ENCODE measurements around the gene SEC63. TPM values are rescaled to one million over a fixed set of nuclear protein-coding genes. Genes with fewer than 3 reads are reported as not detected.
"Not testable (repeated sequence)": the region's sequence is repeated elsewhere in the genome, so short reads cannot be mapped to it uniquely, and the experiment has no call there.

SEC63 gene
- total and polyA plus RNA-seq, 8 donors = 10.3 to 162 (median 29.7) TPM

DNA sequence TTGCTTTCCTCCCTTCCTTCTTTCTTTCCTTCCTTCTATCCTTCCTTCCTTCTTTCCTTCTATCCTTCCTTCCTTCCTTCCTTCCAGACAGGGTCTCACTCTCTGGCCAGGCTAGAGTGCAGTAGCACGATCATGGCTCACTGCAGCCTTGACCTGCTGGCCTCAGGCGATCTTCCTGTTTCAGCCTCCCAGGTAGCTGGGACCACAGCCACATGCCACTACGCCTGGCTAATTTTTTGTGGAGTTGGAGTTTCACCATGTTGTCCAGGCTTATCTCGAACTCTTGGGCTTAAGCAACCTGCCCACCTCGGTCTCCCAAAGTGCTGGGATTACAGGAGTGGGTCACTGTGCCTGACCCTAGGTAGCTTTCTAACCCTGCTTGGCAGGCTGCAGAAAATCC, 12.2 kb upstream of the SEC63 start:
- no peaks in the 10 kb centered on the region for H3K27me3 ChIP-seq
- H3K9me3 ChIP-seq = no peaks in the 10 kb centered on the region
- DNase-seq = no peak
- no peaks in the 10 kb centered on the region for H3K36me3 ChIP-seq
- H3K4me1 ChIP-seq = peaks cover 0 to 6% (median under 1%) of the 10 kb centered on the region in 4 donors
- intact Hi-C loops (cut with DNase I; ENCODE audit: low total_unique reads) = no loop called here
- WGBS, 5 donors = 85 to 94% (median 89%) methylated on average over 5 of the region's 5 CpGs
- H3K27ac ChIP-seq = no peak overlapping the region
- TF ChIP-seq POLR2A (IDR thresholded peaks at IDR 0.05) (no peak), EP300 (IDR thresholded peaks at IDR 0.05) (no peak), POLR2AphosphoS5 (IDR thresholded peaks at IDR 0.05) (no peak)
- TF ChIP-seq, protein P1, sequence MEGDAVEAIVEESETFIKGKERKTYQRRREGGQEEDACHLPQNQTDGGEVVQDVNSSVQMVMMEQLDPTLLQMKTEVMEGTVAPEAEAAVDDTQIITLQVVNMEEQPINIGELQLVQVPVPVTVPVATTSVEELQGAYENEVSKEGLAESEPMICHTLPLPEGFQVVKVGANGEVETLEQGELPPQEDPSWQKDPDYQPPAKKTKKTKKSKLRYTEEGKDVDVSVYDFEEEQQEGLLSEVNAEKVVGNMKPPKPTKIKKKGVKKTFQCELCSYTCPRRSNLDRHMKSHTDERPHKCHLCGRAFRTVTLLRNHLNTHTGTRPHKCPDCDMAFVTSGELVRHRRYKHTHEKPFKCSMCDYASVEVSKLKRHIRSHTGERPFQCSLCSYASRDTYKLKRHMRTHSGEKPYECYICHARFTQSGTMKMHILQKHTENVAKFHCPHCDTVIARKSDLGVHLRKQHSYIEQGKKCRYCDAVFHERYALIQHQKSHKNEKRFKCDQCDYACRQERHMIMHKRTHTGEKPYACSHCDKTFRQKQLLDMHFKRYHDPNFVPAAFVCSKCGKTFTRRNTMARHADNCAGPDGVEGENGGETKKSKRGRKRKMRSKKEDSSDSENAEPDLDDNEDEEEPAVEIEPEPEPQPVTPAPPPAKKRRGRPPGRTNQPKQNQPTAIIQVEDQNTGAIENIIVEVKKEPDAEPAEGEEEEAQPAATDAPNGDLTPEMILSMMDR (IDR thresholded peaks at IDR 0.05) = no peak
- no peak overlapping the region for H3K4me3 ChIP-seq

DNA sequence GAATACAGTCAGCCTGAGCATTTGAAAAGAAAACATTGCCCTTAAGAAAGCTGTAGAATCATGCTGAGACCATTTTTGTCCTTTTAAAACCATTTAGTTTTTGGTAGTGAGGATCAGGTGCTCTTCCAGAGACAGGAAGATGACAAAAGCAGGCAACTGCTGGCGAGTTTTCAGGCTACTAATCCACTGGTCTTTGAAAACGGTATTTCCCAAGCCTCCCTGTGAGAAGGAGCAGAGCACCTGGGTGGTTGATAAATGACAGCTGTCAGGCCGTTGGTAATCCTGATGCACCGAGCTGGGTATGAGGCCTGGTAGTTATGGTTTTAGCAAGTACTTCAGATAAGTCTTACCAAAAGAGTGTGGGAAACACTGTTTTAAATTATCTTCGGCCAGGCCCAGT, 10.1 kb upstream of the SEC63 start:
- intact Hi-C loops (cut with DNase I; ENCODE audit: low total_unique reads) = no loop called here
- TF ChIP-seq EP300 (IDR thresholded peaks at IDR 0.05) = no peak
- TF ChIP-seq POLR2A (IDR thresholded peaks at IDR 0.05) = no peak
- no peak for TF ChIP-seq POLR2AphosphoS5 (IDR thresholded peaks at IDR 0.05)
- TF ChIP-seq, protein P1 (IDR thresholded peaks at IDR 0.05) = no peak
- H3K4me3 ChIP-seq = no peak overlapping the region
- H3K36me3 ChIP-seq = no peaks in the 10 kb centered on the region
- H3K27ac ChIP-seq = no peak overlapping the region
- no peaks in the 10 kb centered on the region for H3K9me3 ChIP-seq
- peaks cover 0 to 13% (median 5%) of the 10 kb centered on the region in 4 donors for H3K4me1 ChIP-seq
- WGBS, 5 donors = 75 to 82% (median 80%) methylated on average over 5 of the region's 5 CpGs
- no peak for DNase-seq
- H3K27me3 ChIP-seq = no peaks in the 10 kb centered on the region

DNA sequence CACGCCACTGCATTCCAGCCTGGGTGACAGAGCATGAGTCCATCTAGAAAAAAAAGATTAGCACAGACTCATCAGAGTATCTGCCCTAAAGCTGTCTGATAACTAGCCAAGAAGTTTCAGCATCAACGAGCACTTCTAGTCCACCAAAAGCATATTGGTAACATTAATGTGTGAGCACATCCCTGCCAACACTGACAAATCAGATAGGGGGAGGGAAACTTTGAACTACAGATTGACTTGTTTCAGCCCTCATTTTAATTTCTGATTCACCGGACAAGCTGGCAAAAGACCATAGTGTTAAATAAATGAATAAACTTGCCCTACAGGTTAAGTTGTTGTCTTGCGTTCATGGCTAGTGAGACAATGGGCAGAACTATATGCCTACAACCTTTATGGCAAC, 7.7 kb upstream of the SEC63 start:
- Histone ChIP-seq H3K4me1 (peaks cover 0 to 9% (median 5%) of the 10 kb centered on the region in 4 donors), H3K27ac (no peak overlapping the region), H3K27me3 (no peaks in the 10 kb centered on the region), H3K4me3 (no peak overlapping the region), H3K36me3 (no peaks in the 10 kb centered on the region), H3K9me3 (no peaks in the 10 kb centered on the region)
- 70 to 85% (median 83%) methylated on average over 4 of the region's 4 CpGs for WGBS, 5 donors
- TF ChIP-seq POLR2AphosphoS5 (IDR thresholded peaks at IDR 0.05) (no peak), EP300 (IDR thresholded peaks at IDR 0.05) (no peak), POLR2A (IDR thresholded peaks at IDR 0.05) (no peak)
- TF ChIP-seq, protein P1 (IDR thresholded peaks at IDR 0.05) = no peak
- no peak for DNase-seq
- intact Hi-C loops (cut with DNase I; ENCODE audit: low total_unique reads) = no loop called here

DNA sequence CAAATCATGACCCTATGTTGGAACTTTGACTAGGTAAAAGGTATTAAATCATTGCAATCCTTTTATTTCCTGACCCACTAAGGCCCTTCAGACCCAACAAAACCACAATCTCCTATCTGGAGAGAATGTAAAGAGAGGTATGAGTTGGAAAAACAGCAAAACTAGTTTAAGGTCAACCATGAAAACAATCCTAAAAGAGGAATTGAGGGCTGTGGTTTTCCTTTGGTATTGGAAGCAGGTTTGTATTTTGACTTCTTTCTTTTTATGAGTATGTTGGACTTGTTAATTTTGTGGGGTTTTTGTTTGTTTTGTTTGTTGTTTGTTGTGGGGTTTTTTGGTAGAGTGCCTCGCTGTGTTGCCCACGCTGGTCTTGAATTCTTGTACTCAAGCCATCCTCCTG, 4.7 kb upstream of the SEC63 start:
- Histone ChIP-seq H3K36me3 (no peaks in the 10 kb centered on the region), H3K4me3 (no peak overlapping the region), H3K9me3 (no peaks in the 10 kb centered on the region), H3K4me1 (peaks cover 0 to 15% (median 9%) of the 10 kb centered on the region in 4 donors), H3K27me3 (no peaks in the 10 kb centered on the region), H3K27ac (no peak overlapping the region)
- WGBS, 5 donors = 71 to 86% (median 78%) methylated on average over 2 of the region's 2 CpGs
- no peak for DNase-seq
- intact Hi-C loops (cut with DNase I; ENCODE audit: low total_unique reads) = no loop called here
- TF ChIP-seq POLR2A (IDR thresholded peaks at IDR 0.05) = no peak

DNA sequence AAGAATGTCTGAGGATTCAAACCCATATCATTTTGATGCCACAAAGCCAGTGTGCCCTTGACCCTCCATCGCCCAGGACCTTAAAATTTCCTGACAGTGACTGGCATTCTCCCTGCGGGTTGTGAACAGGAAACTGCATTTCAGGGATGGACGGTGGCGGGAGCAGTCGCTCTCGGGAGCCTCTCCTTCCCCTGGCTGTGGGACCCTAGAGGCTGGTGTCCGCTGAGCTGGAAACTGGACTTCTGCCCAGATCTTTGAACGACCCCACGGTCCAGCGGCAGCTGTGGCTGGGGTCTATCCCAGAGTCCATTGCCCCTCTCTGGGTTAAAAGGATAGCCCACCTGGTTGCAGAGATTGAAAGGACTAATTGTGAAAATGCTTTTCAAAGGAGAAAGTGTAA, 1.4 kb upstream of the SEC63 start:
- TF ChIP-seq POLR2A (IDR thresholded peaks at IDR 0.05) (no peak), POLR2AphosphoS5 (IDR thresholded peaks at IDR 0.05) (no peak), EP300 (IDR thresholded peaks at IDR 0.05) (no peak)
- TF ChIP-seq, protein P1 (IDR thresholded peaks at IDR 0.05) = no peak
- Histone ChIP-seq H3K9me3 (no peaks in the 10 kb centered on the region), H3K27ac (no peak overlapping the region), H3K36me3 (no peaks in the 10 kb centered on the region), H3K4me3 (no peak overlapping the region), H3K27me3 (no peaks in the 10 kb centered on the region), H3K4me1 (peaks cover 18 to 33% (median 27%) of the 10 kb centered on the region in 4 donors)
- WGBS, 5 donors = 54 to 73% (median 64%) methylated on average over 10 of the region's 10 CpGs
- intact Hi-C loops (cut with DNase I; ENCODE audit: low total_unique reads) = no loop called here
- DNase-seq = peak in 1 of 2 donors; percentile 16

DNA sequence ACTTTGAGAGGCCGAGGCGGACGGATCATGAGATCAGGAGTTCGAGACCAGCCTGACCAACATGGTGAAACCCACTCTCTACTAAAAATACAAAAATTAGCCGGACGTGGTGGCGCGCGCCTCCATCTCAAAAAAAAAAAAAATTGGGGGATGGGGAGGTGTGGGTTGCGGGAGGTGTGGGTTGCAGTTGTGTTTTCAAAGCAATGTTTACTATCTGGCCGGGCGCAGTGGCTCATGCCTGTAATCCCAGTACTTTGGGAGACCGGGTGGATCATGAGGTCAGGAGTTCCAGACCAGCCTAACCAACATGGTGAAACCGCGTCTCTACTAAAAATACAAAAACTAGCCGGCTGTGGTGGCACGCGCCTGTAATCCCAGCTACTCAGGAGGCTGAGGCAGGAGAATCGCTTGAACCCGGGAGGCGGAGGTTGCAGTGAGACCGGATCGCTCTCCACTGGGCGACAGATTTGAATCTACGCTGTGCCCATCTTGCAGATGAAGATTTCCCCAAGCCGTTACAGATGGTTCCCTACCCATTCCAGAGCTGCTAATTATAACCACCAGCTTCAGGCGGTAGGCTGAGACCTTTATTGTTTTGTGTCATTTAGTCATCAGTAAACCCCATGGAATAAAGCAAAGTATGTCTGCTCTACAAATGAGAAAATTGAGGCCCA, 818 bp upstream of the SEC63 start:
- H3K9me3 ChIP-seq; H3K27me3 ChIP-seq; intact Hi-C loops (cut with DNase I; ENCODE audit: low total_unique reads); H3K36me3 ChIP-seq; DNase-seq: not testable (repeated sequence)
- peaks cover 18 to 35% (median 28%) of the 10 kb centered on the region in 4 donors for H3K4me1 ChIP-seq
- WGBS, 5 donors = 74 to 78% (median 76%) methylated on average over 27 of the region's 27 CpGs
- H3K27ac ChIP-seq = peak overlapping the region in 4 of 5 donors; percentile 84 to 96 (median 94)
- peak overlapping the region; percentile 78 to 97 (median 88) for H3K4me3 ChIP-seq

Data from stomach (tissue), 9 donors.